Measurements from ENCODE around the gene MS4A12. TPM values are rescaled to one million over a fixed set of nuclear protein-coding genes. Genes with fewer than 3 reads are reported as not detected.

MS4A12 gene
- total RNA-seq, 1 experiment from 2014 or later: not detected

GRCh38 chr11:60455531-60456042, 37.0 kb upstream of the MS4A12 start, which contains the start of gene MS4A1:
TSS of gene MS4A1 (plus strand) at chr11:60455847. CDS start at chr11:60462375, 6,528 bp downstream.
- Mint-ChIP-seq H3K4me1 (0 out of 4 replicates have a peak, but pooled peaks cover 0 to 2% of the 10 kb centered on the region in 2 experiments), H3K4me3 (no peak within 1 kb of the TSS), H3K27me3 (ENCODE audit: low read depth) (peaks cover under 1% of the 10 kb centered on the region), H3K36me3 (ENCODE audit: insufficient read depth in 1 of 3, low read depth in 3 of 3) (peaks cover under 1 to 2% (median 1%) of the 10 kb centered on the region in 3 experiments; a peak in 4 of 7 replicates), H3K27ac (no peak within 1 kb of the TSS), H3K9me3 (peaks cover 6 to 8% of the 10 kb centered on the region in 2 experiments)
- Histone ChIP-seq H3K79me1 (ENCODE audit: insufficient read depth, low read depth, low read length, poor library complexity, severe bottlenecking) (no peaks in the 10 kb centered on the region), H3K9ac (ENCODE audit: extremely low read depth, insufficient read length, low read length) (no peak within 1 kb of the TSS), H3K18ac (ENCODE audit: insufficient read length, low read depth, low read length) (no peak within 1 kb of the TSS), H2BK12ac (ENCODE audit: insufficient read length, low read depth, low read length) (no peak within 1 kb of the TSS), H3K23me2 (ENCODE audit: insufficient read length, low read depth, low read length, poor library complexity, severe bottlenecking) (no peaks in the 10 kb centered on the region), H2BK120ac (ENCODE audit: low read depth, low read length, poor library complexity, severe bottlenecking) (no peak within 1 kb of the TSS), H2BK5ac (ENCODE audit: insufficient read length, low read length) (no peak within 1 kb of the TSS), H4K5ac (ENCODE audit: insufficient read length, low read depth, low read length) (no peak within 1 kb of the TSS), H3K4ac (ENCODE audit: low read depth, low read length) (no peak within 1 kb of the TSS), H3K23ac (ENCODE audit: insufficient read length, low read depth, low read length) (no peak within 1 kb of the TSS), H2BK20ac (ENCODE audit: low read depth, low read length, poor library complexity, severe bottlenecking) (no peak within 1 kb of the TSS), H3K27me3 (ENCODE audit: insufficient read depth, low read length) (no peaks in the 10 kb centered on the region), H3K56ac (ENCODE audit: insufficient read length, low read depth, low read length) (no peak within 1 kb of the TSS), H3K27ac (ENCODE audit: insufficient read length, low read depth, low read length) (no peak within 1 kb of the TSS), H3K9me3 (ENCODE audit: control insufficient read depth, low read depth, low read length) (no peaks in the 10 kb centered on the region), H2AFZ (ENCODE audit: low read length) (no peak within 1 kb of the TSS), H3K79me2 (ENCODE audit: insufficient read depth, low read length) (no peaks in the 10 kb centered on the region), H3K4me2 (ENCODE audit: insufficient read depth, insufficient read length, low read length) (no peak within 1 kb of the TSS), H4K91ac (ENCODE audit: insufficient read length, low read depth, low read length) (no peak within 1 kb of the TSS), H3T11ph (ENCODE audit: low read length) (no peak within 1 kb of the TSS), H4K8ac (replicated peaks; ENCODE audit: insufficient read length, low read depth, low read length) (no peak within 1 kb of the TSS), H4K20me1 (ENCODE audit: control insufficient read depth, insufficient read depth, insufficient read length) (no peaks in the 10 kb centered on the region), H2BK15ac (ENCODE audit: low read depth, low read length) (no peak within 1 kb of the TSS), H3K14ac (ENCODE audit: insufficient read depth, low read length) (no peak within 1 kb of the TSS), H2AK5ac (ENCODE audit: insufficient read length, low read length) (no peak within 1 kb of the TSS), H3K4me1 (ENCODE audit: insufficient read depth, low read length) (no peaks in the 10 kb centered on the region)
- TF ChIP-seq CTCF (conservative IDR thresholded peaks at IDR 0.05): no peak
- DNase-seq: no peak
- WGBS (ENCODE audit: extremely low coverage, insufficient read length, low lambda C conversion rate): no CpG with 5 or more reads among the region's 4 CpGs

All from H9 (cell line).